HepG2 (cell line): ENCODE data around the gene PTPN3. TPM values are rescaled to one million over a fixed set of nuclear protein-coding genes. Genes with fewer than 3 reads are reported as not detected.
A peak's percentile ranks its signal among the peaks of the same experiment; 100 is the strongest.

Experiments used
- ATRX ChIP-seq: sonication (generic); formaldehyde crosslinking; IDR thresholded peaks from 2 replicates; pipeline ENCODE4 v1.4.0; 2020; ENCODE audit warnings: missing genetic modification reagents, borderline replicate concordance
- BORCS8-MEF2B ChIP-seq: sonication (generic); formaldehyde crosslinking; IDR thresholded peaks from 2 replicates; pipeline ENCODE4 v1.8.0; 2022; ENCODE audit warnings: mild to moderate bottlenecking, missing genetic modification reagents
- EZH2 ChIP-seq: conservative IDR thresholded peaks from 2 replicates; pipeline ENCODE4 v1.6.1; 2012; ENCODE audit warnings: mild to moderate bottlenecking, low read depth, low read length, moderate library complexity
- GATAD2A ChIP-seq: IDR thresholded peaks from 2 replicates; pipeline ENCODE4 v1.6.1; 2016
- PHF20 ChIP-seq: sonication (generic); formaldehyde crosslinking; IDR thresholded peaks from 2 replicates; pipeline ENCODE4 v1.5.0; 2020; ENCODE audit warnings: mild to moderate bottlenecking, missing genetic modification reagents
- ZMYM4 ChIP-seq: sonication (generic); formaldehyde crosslinking; IDR thresholded peaks from 2 replicates; pipeline ENCODE4 v1.8.1; 2023; ENCODE audit warnings: mild to moderate bottlenecking, missing genetic modification reagents
- ZNF263 ChIP-seq: sonication (generic); formaldehyde crosslinking; IDR thresholded peaks from 2 replicates; pipeline ENCODE4 v1.4.0; 2020; ENCODE audit warnings: missing genetic modification reagents
- ZNF607 ChIP-seq: sonication (generic); formaldehyde crosslinking; IDR thresholded peaks from 2 replicates; pipeline ENCODE4 v1.5.1; 2020; ENCODE audit warnings: missing genetic modification reagents, mild to moderate bottlenecking, borderline replicate concordance
- ZNF75D ChIP-seq: sonication (generic); formaldehyde crosslinking; IDR thresholded peaks from 2 replicates; pipeline ENCODE4 v1.8.1; 2023; ENCODE audit warnings: missing genetic modification reagents, mild to moderate bottlenecking, borderline replicate concordance
- ZNF891 ChIP-seq: sonication (generic); formaldehyde crosslinking; IDR thresholded peaks from 2 replicates; pipeline ENCODE4 v1.5.0; 2020; ENCODE audit warnings: mild to moderate bottlenecking, missing genetic modification reagents
- polyA plus RNA-seq, 8 experiments: library from polyadenylated mRNA; depleted of rRNA in 3 of 8; stranded (reverse) in 7 of 8; unstranded in 1 of 8; fragments of >200 nt; fragmentation: Illumina TruSeq in 4 of 8; extraction: Trizol in 4 of 8; gene quantifications; 2 replicates each; pipeline versions ENCODE4 v1.2.1 to v1.2.3, GENCODE V29; 2011 to 2016; ENCODE audit warnings: low read depth in 4 of 8, missing spikeins in 1 of 8, mixed read lengths in 1 of 8; ENCODE audit not compliant: insufficient read depth in 1 of 8
- total RNA-seq, 5 experiments: library from RNA; depleted of rRNA; stranded (reverse); fragments of >200 nt; fragmentation: Illumina TruSeq; extraction: Trizol; gene quantifications; 2 replicates each; pipeline ENCODE4 v1.2.3, GENCODE V29; 2016; ENCODE audit warnings: low read depth in 1 of 5
- TF ChIP-seq, protein P1 (sequence below): sonication (generic); formaldehyde crosslinking; IDR thresholded peaks from 2 replicates; pipeline ENCODE4 v1.4.0; 2020; ENCODE audit warnings: missing genetic modification reagents, borderline replicate concordance
- TF ChIP-seq, protein P2 (sequence below): sonication (generic); formaldehyde crosslinking; IDR thresholded peaks from 2 replicates; pipeline ENCODE4 v1.8.0; 2022; ENCODE audit warnings: mild to moderate bottlenecking, missing genetic modification reagents; ENCODE audit not compliant: insufficient replicate concordance
- TF ChIP-seq, protein P3 (sequence below): sonication (generic); formaldehyde crosslinking; IDR thresholded peaks from 2 replicates; pipeline ENCODE4 v1.9.0; 2021; ENCODE audit warnings: missing genetic modification reagents, mild to moderate bottlenecking, borderline replicate concordance
- TF ChIP-seq, protein P4 (sequence below): sonication (generic); formaldehyde crosslinking; IDR thresholded peaks from 2 replicates; pipeline ENCODE4 v1.4.0; 2020; ENCODE audit warnings: missing genetic modification reagents
- TF ChIP-seq, protein P5 (sequence below): sonication (generic); formaldehyde crosslinking; IDR thresholded peaks from 2 replicates; pipeline ENCODE4 v1.8.1; 2023; ENCODE audit warnings: missing genetic modification reagents, mild to moderate bottlenecking, borderline replicate concordance
- TF ChIP-seq, protein P6 (sequence below): IDR thresholded peaks from 2 replicates; pipeline ENCODE4 v1.6.1; 2018; ENCODE audit warnings: missing genetic modification reagents

Gene PTPN3
- total and polyA plus RNA-seq, 2 of the 13 experiments (the other 11 are each of a cell fraction or from before 2014, with no cell fraction given) = 5.6 to 20.5 TPM

DNA sequence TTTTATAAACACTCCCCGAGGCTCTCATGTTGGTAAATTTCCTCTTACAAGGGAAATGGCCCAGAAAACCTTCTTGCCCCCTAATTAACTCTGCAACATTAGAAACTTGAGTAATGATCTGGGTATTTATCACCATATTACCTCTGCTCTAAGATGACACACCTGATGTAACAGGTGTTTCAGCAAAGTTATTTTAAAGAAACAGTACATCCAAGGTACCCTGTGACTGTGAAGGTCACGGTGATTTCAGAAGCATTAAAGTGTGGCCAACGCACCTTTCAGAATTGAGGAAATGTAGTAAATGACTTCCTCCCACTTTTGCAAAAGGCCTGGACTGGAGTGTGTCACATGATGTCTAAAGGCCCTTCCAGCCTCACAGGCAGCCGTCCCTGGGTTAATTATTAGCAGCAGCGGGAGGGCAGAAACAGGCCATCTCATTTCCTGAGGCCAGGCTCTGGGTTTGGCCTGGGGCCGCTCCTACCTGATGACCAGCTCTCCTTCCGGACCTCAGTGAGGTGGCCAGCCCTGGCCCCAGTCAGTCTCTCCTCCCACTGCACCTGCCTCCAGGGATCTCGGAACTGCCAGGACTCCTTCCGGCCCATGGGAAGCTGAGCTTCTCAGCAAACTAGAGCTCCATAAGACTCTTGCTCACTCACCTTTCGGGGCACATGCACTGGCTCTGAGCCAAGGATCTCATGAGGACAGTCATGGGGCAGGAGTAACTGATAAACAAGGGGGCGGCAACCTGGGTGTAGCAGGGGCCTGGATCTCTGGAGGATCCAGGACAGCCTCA, 20.7 kb downstream of the PTPN3 start (continued):
- TF ChIP-seq, protein P1, sequence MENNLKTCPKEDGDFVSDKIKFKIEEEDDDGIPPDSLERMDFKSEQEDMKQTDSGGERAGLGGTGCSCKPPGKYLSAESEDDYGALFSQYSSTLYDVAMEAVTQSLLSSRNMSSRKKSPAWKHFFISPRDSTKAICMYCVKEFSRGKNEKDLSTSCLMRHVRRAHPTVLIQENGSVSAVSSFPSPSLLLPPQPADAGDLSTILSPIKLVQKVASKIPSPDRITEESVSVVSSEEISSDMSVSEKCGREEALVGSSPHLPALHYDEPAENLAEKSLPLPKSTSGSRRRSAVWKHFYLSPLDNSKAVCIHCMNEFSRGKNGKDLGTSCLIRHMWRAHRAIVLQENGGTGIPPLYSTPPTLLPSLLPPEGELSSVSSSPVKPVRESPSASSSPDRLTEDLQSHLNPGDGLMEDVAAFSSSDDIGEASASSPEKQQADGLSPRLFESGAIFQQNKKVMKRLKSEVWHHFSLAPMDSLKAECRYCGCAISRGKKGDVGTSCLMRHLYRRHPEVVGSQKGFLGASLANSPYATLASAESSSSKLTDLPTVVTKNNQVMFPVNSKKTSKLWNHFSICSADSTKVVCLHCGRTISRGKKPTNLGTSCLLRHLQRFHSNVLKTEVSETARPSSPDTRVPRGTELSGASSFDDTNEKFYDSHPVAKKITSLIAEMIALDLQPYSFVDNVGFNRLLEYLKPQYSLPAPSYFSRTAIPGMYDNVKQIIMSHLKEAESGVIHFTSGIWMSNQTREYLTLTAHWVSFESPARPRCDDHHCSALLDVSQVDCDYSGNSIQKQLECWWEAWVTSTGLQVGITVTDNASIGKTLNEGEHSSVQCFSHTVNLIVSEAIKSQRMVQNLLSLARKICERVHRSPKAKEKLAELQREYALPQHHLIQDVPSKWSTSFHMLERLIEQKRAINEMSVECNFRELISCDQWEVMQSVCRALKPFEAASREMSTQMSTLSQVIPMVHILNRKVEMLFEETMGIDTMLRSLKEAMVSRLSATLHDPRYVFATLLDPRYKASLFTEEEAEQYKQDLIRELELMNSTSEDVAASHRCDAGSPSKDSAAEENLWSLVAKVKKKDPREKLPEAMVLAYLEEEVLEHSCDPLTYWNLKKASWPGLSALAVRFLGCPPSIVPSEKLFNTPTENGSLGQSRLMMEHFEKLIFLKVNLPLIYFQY = peak; percentile 75
- TF ChIP-seq PHF20 (CRISPR knock-in tag) (peak; percentile 58; the same call in 1 of the 2 replicates), ZNF891 (CRISPR knock-in tag) (peak; percentile 94), ZNF607 (CRISPR knock-in tag) (0 out of 2 replicates have a peak, but pooled peaks have one; percentile 45), ZNF75D (CRISPR knock-in tag) (no peak), BORCS8-MEF2B (CRISPR knock-in tag) (peak; percentile 44; the same call in 1 of the 2 replicates), GATAD2A (CRISPR knock-in tag) (peak; percentile 85), ZMYM4 (CRISPR knock-in tag) (peak; percentile 94), ATRX (CRISPR knock-in tag) (no peak), ZNF263 (CRISPR knock-in tag) (peak; percentile 71; the same call in 1 of the 2 replicates), EZH2 (no peak)
- TF ChIP-seq, protein P2, sequence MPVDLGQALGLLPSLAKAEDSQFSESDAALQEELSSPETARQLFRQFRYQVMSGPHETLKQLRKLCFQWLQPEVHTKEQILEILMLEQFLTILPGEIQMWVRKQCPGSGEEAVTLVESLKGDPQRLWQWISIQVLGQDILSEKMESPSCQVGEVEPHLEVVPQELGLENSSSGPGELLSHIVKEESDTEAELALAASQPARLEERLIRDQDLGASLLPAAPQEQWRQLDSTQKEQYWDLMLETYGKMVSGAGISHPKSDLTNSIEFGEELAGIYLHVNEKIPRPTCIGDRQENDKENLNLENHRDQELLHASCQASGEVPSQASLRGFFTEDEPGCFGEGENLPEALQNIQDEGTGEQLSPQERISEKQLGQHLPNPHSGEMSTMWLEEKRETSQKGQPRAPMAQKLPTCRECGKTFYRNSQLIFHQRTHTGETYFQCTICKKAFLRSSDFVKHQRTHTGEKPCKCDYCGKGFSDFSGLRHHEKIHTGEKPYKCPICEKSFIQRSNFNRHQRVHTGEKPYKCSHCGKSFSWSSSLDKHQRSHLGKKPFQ (CRISPR knock-in tag) = no peak
- TF ChIP-seq, protein P3, sequence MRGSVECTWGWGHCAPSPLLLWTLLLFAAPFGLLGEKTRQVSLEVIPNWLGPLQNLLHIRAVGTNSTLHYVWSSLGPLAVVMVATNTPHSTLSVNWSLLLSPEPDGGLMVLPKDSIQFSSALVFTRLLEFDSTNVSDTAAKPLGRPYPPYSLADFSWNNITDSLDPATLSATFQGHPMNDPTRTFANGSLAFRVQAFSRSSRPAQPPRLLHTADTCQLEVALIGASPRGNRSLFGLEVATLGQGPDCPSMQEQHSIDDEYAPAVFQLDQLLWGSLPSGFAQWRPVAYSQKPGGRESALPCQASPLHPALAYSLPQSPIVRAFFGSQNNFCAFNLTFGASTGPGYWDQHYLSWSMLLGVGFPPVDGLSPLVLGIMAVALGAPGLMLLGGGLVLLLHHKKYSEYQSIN (CRISPR knock-in tag) = no peak
- TF ChIP-seq, protein P4, sequence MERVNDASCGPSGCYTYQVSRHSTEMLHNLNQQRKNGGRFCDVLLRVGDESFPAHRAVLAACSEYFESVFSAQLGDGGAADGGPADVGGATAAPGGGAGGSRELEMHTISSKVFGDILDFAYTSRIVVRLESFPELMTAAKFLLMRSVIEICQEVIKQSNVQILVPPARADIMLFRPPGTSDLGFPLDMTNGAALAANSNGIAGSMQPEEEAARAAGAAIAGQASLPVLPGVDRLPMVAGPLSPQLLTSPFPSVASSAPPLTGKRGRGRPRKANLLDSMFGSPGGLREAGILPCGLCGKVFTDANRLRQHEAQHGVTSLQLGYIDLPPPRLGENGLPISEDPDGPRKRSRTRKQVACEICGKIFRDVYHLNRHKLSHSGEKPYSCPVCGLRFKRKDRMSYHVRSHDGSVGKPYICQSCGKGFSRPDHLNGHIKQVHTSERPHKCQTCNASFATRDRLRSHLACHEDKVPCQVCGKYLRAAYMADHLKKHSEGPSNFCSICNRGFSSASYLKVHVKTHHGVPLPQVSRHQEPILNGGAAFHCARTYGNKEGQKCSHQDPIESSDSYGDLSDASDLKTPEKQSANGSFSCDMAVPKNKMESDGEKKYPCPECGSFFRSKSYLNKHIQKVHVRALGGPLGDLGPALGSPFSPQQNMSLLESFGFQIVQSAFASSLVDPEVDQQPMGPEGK (CRISPR knock-in tag) = peak; percentile 36; the same call in 1 of the 2 replicates
- TF ChIP-seq, protein P5, sequence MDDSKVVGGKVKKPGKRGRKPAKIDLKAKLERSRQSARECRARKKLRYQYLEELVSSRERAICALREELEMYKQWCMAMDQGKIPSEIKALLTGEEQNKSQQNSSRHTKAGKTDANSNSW (CRISPR knock-in tag) = no peak
- TF ChIP-seq, protein P6, sequence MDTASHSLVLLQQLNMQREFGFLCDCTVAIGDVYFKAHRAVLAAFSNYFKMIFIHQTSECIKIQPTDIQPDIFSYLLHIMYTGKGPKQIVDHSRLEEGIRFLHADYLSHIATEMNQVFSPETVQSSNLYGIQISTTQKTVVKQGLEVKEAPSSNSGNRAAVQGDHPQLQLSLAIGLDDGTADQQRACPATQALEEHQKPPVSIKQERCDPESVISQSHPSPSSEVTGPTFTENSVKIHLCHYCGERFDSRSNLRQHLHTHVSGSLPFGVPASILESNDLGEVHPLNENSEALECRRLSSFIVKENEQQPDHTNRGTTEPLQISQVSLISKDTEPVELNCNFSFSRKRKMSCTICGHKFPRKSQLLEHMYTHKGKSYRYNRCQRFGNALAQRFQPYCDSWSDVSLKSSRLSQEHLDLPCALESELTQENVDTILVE = no peak; the same call in 1 of the 2 replicates
